IMR-90 (cell line): Measurements from ENCODE around the gene C14orf119. TPM values are rescaled to one million over a fixed set of nuclear protein-coding genes. Genes with fewer than 3 reads are reported as not detected.

ENCODE experiments used
- ATAC-seq: fragments of 200-7000 bp; cut with Tn5 transposase; 2 replicates; pipeline ENCODE4 v1.9.1; 2020; ENCODE audit warnings: low read depth, mild to moderate bottlenecking, moderate library complexity
- BruUV-seq: library from RNA; stranded (reverse); fragments of 400-500 nt; replicated peaks from 2 replicates; lab custom pipeline; 2021; lab: Mats Ljungman, UMichigan
- CTCF ChIA-PET: fragments of 300-600 bp; formaldehyde crosslinking; extraction: SDS; loops from one replicate; lab custom pipeline; 2021; ENCODE audit warnings: antibody characterized with exemption; lab: Yijun Ruan, JAX
- POLR2A ChIA-PET: fragments of 300-600 bp; sonication (Branson Sonifier 250); formaldehyde crosslinking; loops from one replicate; lab custom pipeline; 2022; ENCODE audit warnings: antibody characterized with exemption; ENCODE audit not compliant: unreplicated experiment; lab: Charles Lee
- DNase-seq: peaks from one replicate; pipeline ENCODE4 v3.0.0; 2013
- H2AFZ ChIP-seq: replicated peaks from 2 replicates; pipeline ENCODE3; 2013; ENCODE audit warnings: low read length, mild to moderate bottlenecking; ENCODE audit not compliant: poor library complexity
- H2AK5ac ChIP-seq: 2 replicates; pipeline ENCODE4 v1.6.1; 2013; ENCODE audit warnings: low read depth, low read length, inconsistent platforms
- H2AK9ac ChIP-seq: replicated peaks from 2 replicates; pipeline ENCODE3; 2013; ENCODE audit warnings: mild to moderate bottlenecking, low read depth, low read length, moderate library complexity; ENCODE audit not compliant: poor library complexity
- H2BK120ac ChIP-seq: 2 replicates; pipeline ENCODE4 v1.6.1; 2013; ENCODE audit warnings: low read depth, low read length, inconsistent platforms
- H2BK15ac ChIP-seq: 3 replicates; pipeline ENCODE4 v1.6.1; 2013; ENCODE audit warnings: low read depth, low read length, inconsistent platforms
- H2BK20ac ChIP-seq: 2 replicates; pipeline ENCODE4 v1.6.1; 2013; ENCODE audit warnings: low read depth, mild to moderate bottlenecking, inconsistent platforms, low read length, moderate library complexity
- H2BK5ac ChIP-seq: 2 replicates; pipeline ENCODE4 v1.6.1; 2013; ENCODE audit warnings: mild to moderate bottlenecking, low read depth, low read length, inconsistent platforms; ENCODE audit not compliant: poor library complexity, severe bottlenecking
- H3K14ac ChIP-seq: replicated peaks from 2 replicates; pipeline ENCODE4 v1.6.1; 2013; ENCODE audit warnings: low read depth, low read length, inconsistent platforms
- H3K18ac ChIP-seq: 2 replicates; pipeline ENCODE4 v1.6.1; 2013; ENCODE audit warnings: low read depth, low read length, control low read depth
- H3K23ac ChIP-seq: 2 replicates; pipeline ENCODE4 v1.6.1; 2013; ENCODE audit warnings: low read depth, low read length, inconsistent platforms
- H3K27ac ChIP-seq: 2 replicates; pipeline ENCODE4 v1.5.1; 2013; ENCODE audit warnings: mild to moderate bottlenecking, control low read depth, low read length; ENCODE audit not compliant: insufficient read depth
- H3K27me3 ChIP-seq: 2 replicates; pipeline ENCODE4 v1.6.1; 2013; ENCODE audit warnings: low read length; ENCODE audit not compliant: control insufficient read depth, insufficient read depth
- H3K36me3 ChIP-seq: 2 replicates; pipeline ENCODE4 v1.6.1; 2013; ENCODE audit warnings: low read length, mixed read lengths; ENCODE audit not compliant: control insufficient read depth, insufficient read depth
- H3K4ac ChIP-seq: 2 replicates; pipeline ENCODE4 v1.6.1; 2013; ENCODE audit warnings: low read depth, low read length, inconsistent platforms
- H3K4me1 ChIP-seq: 2 replicates; pipeline ENCODE4 v1.6.1; 2013; ENCODE audit warnings: low read length, mixed read lengths; ENCODE audit not compliant: control insufficient read depth, insufficient read depth
- H3K4me2 ChIP-seq: 2 replicates; pipeline ENCODE4 v1.6.1; 2013; ENCODE audit warnings: low read depth, mild to moderate bottlenecking, control low read depth, low read length, moderate library complexity
- H3K4me3 ChIP-seq: 2 replicates; pipeline ENCODE4 v1.5.1; 2013; ENCODE audit warnings: low read depth, mild to moderate bottlenecking, control low read depth, low read length, moderate library complexity; ENCODE audit not compliant: insufficient read depth
- H3K56ac ChIP-seq: 2 replicates; pipeline ENCODE4 v1.6.1; 2013; ENCODE audit warnings: low read length, inconsistent platforms; ENCODE audit not compliant: insufficient read depth; ENCODE audit errors: extremely low read depth
- H3K79me1 ChIP-seq, 2 experiments: 2 replicates each; pipeline ENCODE4 v1.6.1; 2013; ENCODE audit warnings: low read length in 2 of 2, inconsistent platforms in 1 of 2, low read depth in 1 of 2
- H3K9ac ChIP-seq: 2 replicates; pipeline ENCODE4 v1.6.1; 2013; ENCODE audit warnings: low read depth, low read length, control low read depth
- H3K9me1 ChIP-seq: 2 replicates; pipeline ENCODE4 v1.6.1; 2013; ENCODE audit warnings: low read length, inconsistent platforms; ENCODE audit not compliant: insufficient read depth
- H3K9me3 ChIP-seq: 2 replicates; pipeline ENCODE4 v1.6.1; 2013; ENCODE audit warnings: low read length; ENCODE audit not compliant: control insufficient read depth, insufficient read depth
- H4K20me1 ChIP-seq: 2 replicates; pipeline ENCODE4 v1.6.1; 2013; ENCODE audit warnings: low read length, inconsistent platforms; ENCODE audit not compliant: insufficient read depth
- H4K5ac ChIP-seq: 2 replicates; pipeline ENCODE4 v1.6.1; 2013; ENCODE audit warnings: mild to moderate bottlenecking, low read depth, low read length, control low read depth
- H4K8ac ChIP-seq, 2 experiments: 2 replicates each; pipeline ENCODE4 v1.6.1; 2013; ENCODE audit warnings: low read depth in 2 of 2, low read length in 2 of 2, control low read depth in 1 of 2, inconsistent platforms in 1 of 2
- H4K91ac ChIP-seq: 2 replicates; pipeline ENCODE4 v1.6.1; 2013; ENCODE audit warnings: low read depth, low read length, inconsistent platforms; ENCODE audit not compliant: insufficient read depth
- BHLHE40 ChIP-seq: fragments of 150-350 bp; IDR thresholded peaks from 2 replicates; pipeline ENCODE4 v1.6.1; 2016; ENCODE audit warnings: mild to moderate bottlenecking, low read depth, low read length
- CEBPB ChIP-seq: IDR thresholded peaks from 2 replicates; pipeline ENCODE4 v1.6.1; 2012; ENCODE audit warnings: low read depth, low read length, improper control_type of control experiment
- CTCF ChIP-seq: conservative IDR thresholded peaks from 2 replicates; pipeline ENCODE4 v1.5.1; 2012; ENCODE audit warnings: mild to moderate bottlenecking, low read depth, low read length, improper control_type of control experiment
- ELK1 ChIP-seq: fragments of 150-350 bp; IDR thresholded peaks from 2 replicates; pipeline ENCODE4 v1.6.1; 2016; ENCODE audit warnings: low read depth, mild to moderate bottlenecking, low read length, moderate library complexity, borderline replicate concordance
- FOS ChIP-seq: fragments of 150-350 bp; IDR thresholded peaks from 2 replicates; pipeline ENCODE4 v1.6.1; 2016; ENCODE audit warnings: low read depth, low read length
- MAFK ChIP-seq: IDR thresholded peaks from 2 replicates; pipeline ENCODE4 v1.6.1; 2012; ENCODE audit warnings: low read depth, low read length, improper control_type of control experiment
- MAZ ChIP-seq: IDR thresholded peaks from 2 replicates; pipeline ENCODE4 v1.6.1; 2012; ENCODE audit warnings: low read depth, mild to moderate bottlenecking, low read length, improper control_type of control experiment, moderate library complexity, borderline replicate concordance
- MXI1 ChIP-seq: IDR thresholded peaks from 2 replicates; pipeline ENCODE4 v1.6.1; 2012; ENCODE audit warnings: low read depth, mild to moderate bottlenecking, low read length, moderate library complexity, borderline replicate concordance
- POLR2A ChIP-seq: IDR thresholded peaks from 2 replicates; pipeline ENCODE4 v1.6.1; 2012; ENCODE audit warnings: mild to moderate bottlenecking, low read depth, low read length
- RCOR1 ChIP-seq: IDR thresholded peaks from 2 replicates; pipeline ENCODE4 v1.6.1; 2012; ENCODE audit warnings: mild to moderate bottlenecking, low read length, improper control_type of control experiment; ENCODE audit not compliant: insufficient replicate concordance
- RFX5 ChIP-seq: IDR thresholded peaks from 2 replicates; pipeline ENCODE4 v1.8.0; 2012; ENCODE audit warnings: low read depth, mild to moderate bottlenecking, low read length, moderate library complexity
- SMC3 ChIP-seq: fragments of 150-350 bp; IDR thresholded peaks from 2 replicates; pipeline ENCODE4 v1.6.1; 2016; ENCODE audit warnings: low read depth, mild to moderate bottlenecking, antibody characterized with exemption, low read length, moderate library complexity
- USF2 ChIP-seq: fragments of 150-350 bp; IDR thresholded peaks from 2 replicates; pipeline ENCODE4 v1.6.1; 2017; ENCODE audit warnings: mild to moderate bottlenecking, antibody characterized with exemption, low read length, low read depth
- WGBS, 2 experiments: methylation state at CpG; one replicate each; pipeline versions ENCODE4 v1.1.5 to v1.1.7; 2013; ENCODE audit warnings: missing lambda C conversion rate in 2 of 2; ENCODE audit not compliant: insufficient read length in 1 of 2; ENCODE audit errors: extremely low coverage in 2 of 2; 5-methylcytosine and 5-hydroxymethylcytosine counted together
- dilution Hi-C: fragments of 300-500 bp; cut with HindIII; formaldehyde crosslinking; loops from one replicate; pipeline ENCODE4 v1.14.3; 2018; ENCODE audit warnings: low sequenced_read_pairs; ENCODE audit not compliant: unreplicated experiment
- in situ Hi-C: fragments of 300-500 bp; cut with MboI; formaldehyde crosslinking; loops from 3 replicates; pipeline ENCODE4 v1.14.3; 2019; ENCODE audit warnings: low sequenced_read_pairs, inconsistent platforms, mixed read lengths
- intact Hi-C: fragments of 100-400 bp; cut with micrococcal nuclease; formaldehyde crosslinking; loops from 2 replicates; pipeline ENCODE4 v1.10.0; 2022
- polyA plus RNA-seq, 3 experiments: library from polyadenylated mRNA; depleted of rRNA; stranded (reverse); fragments of >200 nt; gene quantifications; 2 replicates each; pipeline ENCODE4 v1.2.3, GENCODE V29; 2012; ENCODE audit warnings: low replicate concordance in 1 of 3
- total RNA-seq: library from RNA; depleted of rRNA; stranded (reverse); fragments of >200 nt; gene quantifications from 2 replicates; pipeline ENCODE4 v1.2.3, GENCODE V29; 2012

Gene C14orf119
- total and polyA plus RNA-seq, 2 of the 4 experiments (the other 2 are of a cell fraction): 74.0 to 83.7 TPM

DNA sequence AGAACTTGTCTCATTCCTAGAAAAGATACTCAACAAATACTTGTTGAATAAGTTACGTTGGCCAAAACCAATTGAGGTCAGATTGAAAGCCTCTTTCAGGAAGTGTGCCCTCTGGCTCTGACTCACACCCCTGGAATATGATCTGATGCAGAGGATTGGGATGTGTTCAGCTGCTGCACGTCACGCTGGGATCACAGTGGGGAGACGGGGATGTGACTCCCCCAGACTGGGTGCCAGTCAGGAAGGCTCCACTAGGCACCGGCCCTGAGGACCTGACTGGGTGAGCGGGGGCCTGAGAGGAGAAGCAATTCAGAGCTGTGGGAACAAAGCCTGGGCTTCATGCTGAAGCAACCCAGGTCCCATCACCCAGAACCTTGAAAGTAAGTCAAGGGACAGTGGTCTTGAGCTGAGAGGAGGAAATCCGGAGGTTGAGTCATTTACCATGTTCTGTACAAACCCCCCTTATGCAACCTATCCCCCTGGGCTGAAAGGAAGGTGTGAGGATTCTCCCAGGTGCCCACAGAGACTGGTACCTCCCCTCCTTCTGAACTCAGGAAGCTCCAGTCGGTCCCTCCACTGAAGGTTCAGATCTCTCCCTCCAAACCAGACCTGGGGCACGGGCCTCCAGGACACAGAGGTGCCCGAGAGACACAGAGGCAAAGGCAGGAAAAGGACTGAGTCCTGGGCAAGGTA lies 19.9 kb downstream of the C14orf119 start:
- CTCF ChIA-PET: interaction anchor here (0.6 kb wide), 2 partner anchors 38 to 179 kb away, joined by 3 read pairs; no protein-coding TSS in a partner anchor
- H3K14ac ChIP-seq: peak overlapping the region; percentile 65
- peak overlapping the region; percentile 82 for H2AFZ ChIP-seq
- H3K4me3 ChIP-seq: no peak overlapping the region
- H2AK9ac ChIP-seq: peak overlapping the region; percentile 92
- peak overlapping the region; percentile 57 to 95 for H4K8ac ChIP-seq
- in situ Hi-C loops (loop anchor here (10.0 kb wide), 1 partner anchor 190 kb away; the partner anchor contains the start of genes BCL2L2 and PPP1R3E), intact Hi-C loops (no loop called here), dilution Hi-C loops (no loop called here)
- peak overlapping the region; percentile 95 for H2BK20ac ChIP-seq
- H3K4me2 ChIP-seq: peak overlapping the region; percentile 58
- peak overlapping the region; percentile 84 for H3K18ac ChIP-seq
- POLR2A ChIA-PET: interaction anchor here (1.0 kb wide), 1 partner anchor 20 kb away, joined by 3 read pairs; the partner anchor contains the start of genes ACIN1 and C14orf119
- peak overlapping the region; percentile 98 for H2BK120ac ChIP-seq
- H3K9ac ChIP-seq: peak overlapping the region; percentile 3; the same call in 1 of the 2 replicates
- peak overlapping the region; percentile 100; the same call in 2 of the 3 replicates for H2BK15ac ChIP-seq
- H3K9me3 ChIP-seq: no peaks in the 10 kb centered on the region
- no TSS peak for BruUV-seq
- peaks cover 9 to 10% of the 10 kb centered on the region in 2 experiments; a peak in 2 of 4 replicates for H3K79me1 ChIP-seq
- H4K20me1 ChIP-seq: no peaks in the 10 kb centered on the region
- H3K23ac ChIP-seq: peak overlapping the region; percentile 89
- ATAC-seq (peak; percentile 88), DNase-seq (peak; percentile 99)
- 14% methylated on average over 2 of the region's 10 CpGs; no CpG with 5 or more reads in 1 of the 2 experiments for whole genome bisulfite sequencing, 2 experiments
- peak overlapping the region; percentile 73 for H4K5ac ChIP-seq
- no peaks in the 10 kb centered on the region for H3K27me3 ChIP-seq
- peak overlapping the region; percentile 95 for H3K4ac ChIP-seq
- H3K56ac ChIP-seq: peak overlapping the region; percentile 69
- peaks cover 29% of the 10 kb centered on the region for H3K4me1 ChIP-seq
- H3K27ac ChIP-seq: peak overlapping the region; percentile 78
- no peaks in the 10 kb centered on the region for H3K36me3 ChIP-seq
- H3K9me1 ChIP-seq: peaks cover 35% of the 10 kb centered on the region
- peak overlapping the region; percentile 95 for H2BK5ac ChIP-seq
- peak overlapping the region; percentile 97 for H2AK5ac ChIP-seq
- peak overlapping the region; percentile 95 for H4K91ac ChIP-seq
- TF ChIP-seq MXI1 (no peak), ELK1 (no peak), MAFK (no peak), CTCF (no peak), FOS (peak; percentile 98), MAZ (peak; percentile 71; the same call in 1 of the 2 replicates), BHLHE40 (peak; percentile 72), POLR2A (peak; percentile 75; the same call in 1 of the 2 replicates), CEBPB (peak; percentile 41; the same call in 1 of the 2 replicates), RFX5 (no peak), RCOR1 (peak; percentile 16), SMC3 (no peak), USF2 (no peak)
